ENCODE measurements around the gene CAPN2.
A peak's percentile ranks its signal among the peaks of the same experiment; 100 is the strongest.

CAPN2 gene

GRCh38 chr1:223712194-223712849 is at the start of gene CAPN2:
Gene CAPN2, plus strand, starts transcription at chr1:223712539. Its CDS starts 102 bp downstream, at chr1:223712641.
- peak; percentile 47 for DNase-seq

- no peak for DNase-seq
Observed at GRCh38 chr1:223662943-223663342, 49.4 kb upstream of the CAPN2 start.

- DNase-seq, result no peak
Observed at GRCh38 chr1:223664106-223664505, 48.2 kb upstream of the CAPN2 start.

GRCh38 chr1:223665592-223666312 is 46.6 kb upstream of the CAPN2 start, which contains the start of gene CAPN8:
Gene CAPN8, minus strand, starts transcription at chr1:223665701. Its CDS starts 55 bp downstream, at chr1:223665646.
- DNase-seq, result no peak

GRCh38 chr1:223667484-223668182 is 44.7 kb upstream of the CAPN2 start:
- DNase-seq, result no peak

- DNase-seq, result no peak
Observed at GRCh38 chr1:223669003-223669795, 43.1 kb upstream of the CAPN2 start.

- no peak for DNase-seq
Observed at GRCh38 chr1:223670458-223671159, 41.7 kb upstream of the CAPN2 start.

GRCh38 chr1:223674119-223674890 is 38.0 kb upstream of the CAPN2 start:
- no peak for DNase-seq

- DNase-seq, result no peak
Observed at GRCh38 chr1:223678841-223679240, 33.5 kb upstream of the CAPN2 start.

- DNase-seq, result no peak
Observed at GRCh38 chr1:223680188-223680587, 32.2 kb upstream of the CAPN2 start.

GRCh38 chr1:223682502-223682901 is 29.8 kb upstream of the CAPN2 start:
- no peak for DNase-seq

GRCh38 chr1:223683586-223684487 is 28.5 kb upstream of the CAPN2 start:
- DNase-seq, result peak; percentile 52

GRCh38 chr1:223684488-223684792 is 27.9 kb upstream of the CAPN2 start:
- no peak for DNase-seq

GRCh38 chr1:223691121-223691520 is 21.2 kb upstream of the CAPN2 start:
- no peak for DNase-seq

- no peak for DNase-seq
Observed at GRCh38 chr1:223695014-223695548, 17.3 kb upstream of the CAPN2 start.

GRCh38 chr1:223695941-223696340 is 16.4 kb upstream of the CAPN2 start:
- DNase-seq, result no peak

GRCh38 chr1:223700388-223700918 is 11.9 kb upstream of the CAPN2 start:
- DNase-seq, result no peak

GRCh38 chr1:223700942-223701637 is 11.2 kb upstream of the CAPN2 start:
- no peak for DNase-seq

All from NCI-H446 treated with DMSO at 0.1 percent for 48 hours (cell line).